Measurements from ENCODE around the gene MAP2K7.
"Not testable (repeated sequence)": the region's sequence is repeated elsewhere in the genome, so short reads cannot be mapped to it uniquely, and the experiment has no call there.

MAP2K7 gene

GRCh38 chr19:7885818-7886217 lies 17.9 kb upstream of the MAP2K7 start:
- H3K4me3 ChIP-seq (ENCODE audit: control insufficient read depth, low read depth, low read length) = no peak overlapping the region
- DNase-seq (ENCODE audit: low read depth) = no peak
- no peak for TF ChIP-seq CTCF (IDR thresholded peaks at IDR 0.05; ENCODE audit: control insufficient read depth, insufficient read depth, low read depth, low read length, missing control alignments)

GRCh38 chr19:7887408-7888144 lies 16.1 kb upstream of the MAP2K7 start:
- DNase-seq (ENCODE audit: low read depth) = no peak
- peak overlapping the region; percentile 95; the same call in 1 of the 2 replicates for H3K4me3 ChIP-seq (ENCODE audit: control insufficient read depth, low read depth, low read length)
- no peak for TF ChIP-seq CTCF (IDR thresholded peaks at IDR 0.05; ENCODE audit: control insufficient read depth, insufficient read depth, low read depth, low read length, missing control alignments)

- peak within 1 kb of the TSS; percentile 95 for H3K4me3 ChIP-seq (ENCODE audit: control insufficient read depth, low read depth, low read length)
- no peak for DNase-seq (ENCODE audit: low read depth)
- TF ChIP-seq CTCF (IDR thresholded peaks at IDR 0.05; ENCODE audit: control insufficient read depth, insufficient read depth, low read depth, low read length, missing control alignments) = no peak
These were observed 15.4 kb upstream of the MAP2K7 start, which contains the start of gene LRRC8E for GRCh38 chr19:7888145-7888825. Gene LRRC8E, plus strand, starts transcription at chr19:7888510. Its CDS starts 7,094 bp downstream, at chr19:7895604.

- H3K4me3 ChIP-seq (ENCODE audit: control insufficient read depth, low read depth, low read length) = peak overlapping the region; percentile 95
These were observed 14.9 kb upstream of the MAP2K7 start for GRCh38 chr19:7888826-7889217.

GRCh38 chr19:7893362-7894101 lies 10.1 kb upstream of the MAP2K7 start:
- not testable (repeated sequence) for DNase-seq (ENCODE audit: low read depth); H3K4me3 ChIP-seq (ENCODE audit: control insufficient read depth, low read depth, low read length)

More at GRCh38 chr19:7888826-7889217, 14.9 kb upstream of the MAP2K7 start:
- TF ChIP-seq CTCF (IDR thresholded peaks at IDR 0.05; ENCODE audit: control insufficient read depth, insufficient read depth, low read depth, low read length, missing control alignments) = no peak
- DNase-seq (ENCODE audit: low read depth) = no peak

- no peak for DNase-seq (ENCODE audit: low read depth)
- no peak for TF ChIP-seq CTCF (IDR thresholded peaks at IDR 0.05; ENCODE audit: control insufficient read depth, insufficient read depth, low read depth, low read length, missing control alignments)
- no peak overlapping the region for H3K4me3 ChIP-seq (ENCODE audit: control insufficient read depth, low read depth, low read length)
These were observed 8.9 kb upstream of the MAP2K7 start for GRCh38 chr19:7894612-7895309.

Data from AG09309 (cell line).